HepG2 (cell line): ENCODE data around the gene SYNGAP1. TPM values are rescaled to one million over a fixed set of nuclear protein-coding genes. Genes with fewer than 3 reads are reported as not detected.

Experiments used
- NCOA5 ChIP-seq: sonication (generic); formaldehyde crosslinking; IDR thresholded peaks from 2 replicates; pipeline ENCODE4 v1.4.0; 2020; ENCODE audit warnings: missing genetic modification reagents
- NPAS2 ChIP-seq: sonication (generic); formaldehyde crosslinking; IDR thresholded peaks from 2 replicates; pipeline ENCODE4 v1.8.0; 2022; ENCODE audit warnings: mild to moderate bottlenecking, missing genetic modification reagents, borderline replicate concordance
- PHF5A ChIP-seq: IDR thresholded peaks from one replicate; pipeline ENCODE4 v1.6.1; 2018; ENCODE audit warnings: low read depth, missing genetic modification reagents; ENCODE audit not compliant: unreplicated experiment
- TSC22D2 ChIP-seq: sonication (generic); formaldehyde crosslinking; IDR thresholded peaks from 2 replicates; pipeline ENCODE4 v1.5.1; 2020; ENCODE audit warnings: missing genetic modification reagents, mild to moderate bottlenecking, borderline replicate concordance
- ZBTB2 ChIP-seq: sonication (generic); formaldehyde crosslinking; IDR thresholded peaks from 2 replicates; pipeline ENCODE4 v1.8.0; 2022; ENCODE audit warnings: low read depth, missing genetic modification reagents
- ZBTB21 ChIP-seq: sonication (generic); formaldehyde crosslinking; IDR thresholded peaks from 2 replicates; pipeline ENCODE4 v1.4.0; 2020; ENCODE audit warnings: missing genetic modification reagents
- ZNF235 ChIP-seq: sonication (generic); formaldehyde crosslinking; IDR thresholded peaks from 2 replicates; pipeline ENCODE4 v1.8.1; 2023; ENCODE audit warnings: mild to moderate bottlenecking, missing genetic modification reagents, borderline replicate concordance
- ZNF343 ChIP-seq: sonication (generic); formaldehyde crosslinking; IDR thresholded peaks from 2 replicates; pipeline ENCODE4 v1.4.0; 2020; ENCODE audit warnings: mild to moderate bottlenecking, missing genetic modification reagents
- ZNF547 ChIP-seq: sonication (generic); formaldehyde crosslinking; IDR thresholded peaks from 2 replicates; pipeline ENCODE4 v1.5.1; 2020; ENCODE audit warnings: mild to moderate bottlenecking, missing genetic modification reagents
- ZNF674 ChIP-seq: sonication (generic); formaldehyde crosslinking; IDR thresholded peaks from 2 replicates; pipeline ENCODE4 v1.5.0; 2020; ENCODE audit warnings: low read depth, mild to moderate bottlenecking, missing genetic modification reagents
- ZNF7 ChIP-seq: IDR thresholded peaks from 2 replicates; pipeline ENCODE4 v1.6.1; 2016; ENCODE audit warnings: missing biosample characterization, missing genetic modification reagents
- ZNF777 ChIP-seq: sonication (generic); formaldehyde crosslinking; IDR thresholded peaks from 2 replicates; pipeline ENCODE4 v1.4.0; 2020; ENCODE audit warnings: missing genetic modification reagents
- ZNF816 ChIP-seq: sonication (generic); formaldehyde crosslinking; IDR thresholded peaks from 2 replicates; pipeline ENCODE4 v1.8.0; 2022; ENCODE audit warnings: missing genetic modification reagents, mild to moderate bottlenecking, borderline replicate concordance
- polyA plus RNA-seq, 8 experiments: library from polyadenylated mRNA; depleted of rRNA in 3 of 8; stranded (reverse) in 7 of 8; unstranded in 1 of 8; fragments of >200 nt; fragmentation: Illumina TruSeq in 4 of 8; extraction: Trizol in 4 of 8; gene quantifications; 2 replicates each; pipeline versions ENCODE4 v1.2.1 to v1.2.3, GENCODE V29; 2011 to 2016; ENCODE audit warnings: low read depth in 4 of 8, missing spikeins in 1 of 8, mixed read lengths in 1 of 8; ENCODE audit not compliant: insufficient read depth in 1 of 8
- total RNA-seq, 5 experiments: library from RNA; depleted of rRNA; stranded (reverse); fragments of >200 nt; fragmentation: Illumina TruSeq; extraction: Trizol; gene quantifications; 2 replicates each; pipeline ENCODE4 v1.2.3, GENCODE V29; 2016; ENCODE audit warnings: low read depth in 1 of 5
- TF ChIP-seq, protein P1 (sequence below): sonication (generic); formaldehyde crosslinking; IDR thresholded peaks from 2 replicates; pipeline ENCODE4 v1.4.0; 2020; ENCODE audit warnings: missing genetic modification reagents
- TF ChIP-seq, protein P2 (sequence below): sonication (generic); formaldehyde crosslinking; IDR thresholded peaks from 2 replicates; pipeline ENCODE4 v1.8.0; 2022; ENCODE audit warnings: mild to moderate bottlenecking, missing genetic modification reagents; ENCODE audit not compliant: insufficient replicate concordance
- TF ChIP-seq, protein P3 (sequence below): sonication (generic); formaldehyde crosslinking; IDR thresholded peaks from 2 replicates; pipeline ENCODE4 v1.4.0; 2020; ENCODE audit warnings: mild to moderate bottlenecking, low read depth, missing genetic modification reagents
- TF ChIP-seq, protein P4 (sequence below): sonication (generic); formaldehyde crosslinking; IDR thresholded peaks from 2 replicates; pipeline ENCODE4 v1.5.1; 2020; ENCODE audit warnings: mild to moderate bottlenecking, moderate library complexity, missing genetic modification reagents

Gene SYNGAP1
- total and polyA plus RNA-seq, 2 of the 13 experiments (the other 11 are each of a cell fraction or from before 2014, with no cell fraction given), result 0.75 to 1.1 TPM

DNA sequence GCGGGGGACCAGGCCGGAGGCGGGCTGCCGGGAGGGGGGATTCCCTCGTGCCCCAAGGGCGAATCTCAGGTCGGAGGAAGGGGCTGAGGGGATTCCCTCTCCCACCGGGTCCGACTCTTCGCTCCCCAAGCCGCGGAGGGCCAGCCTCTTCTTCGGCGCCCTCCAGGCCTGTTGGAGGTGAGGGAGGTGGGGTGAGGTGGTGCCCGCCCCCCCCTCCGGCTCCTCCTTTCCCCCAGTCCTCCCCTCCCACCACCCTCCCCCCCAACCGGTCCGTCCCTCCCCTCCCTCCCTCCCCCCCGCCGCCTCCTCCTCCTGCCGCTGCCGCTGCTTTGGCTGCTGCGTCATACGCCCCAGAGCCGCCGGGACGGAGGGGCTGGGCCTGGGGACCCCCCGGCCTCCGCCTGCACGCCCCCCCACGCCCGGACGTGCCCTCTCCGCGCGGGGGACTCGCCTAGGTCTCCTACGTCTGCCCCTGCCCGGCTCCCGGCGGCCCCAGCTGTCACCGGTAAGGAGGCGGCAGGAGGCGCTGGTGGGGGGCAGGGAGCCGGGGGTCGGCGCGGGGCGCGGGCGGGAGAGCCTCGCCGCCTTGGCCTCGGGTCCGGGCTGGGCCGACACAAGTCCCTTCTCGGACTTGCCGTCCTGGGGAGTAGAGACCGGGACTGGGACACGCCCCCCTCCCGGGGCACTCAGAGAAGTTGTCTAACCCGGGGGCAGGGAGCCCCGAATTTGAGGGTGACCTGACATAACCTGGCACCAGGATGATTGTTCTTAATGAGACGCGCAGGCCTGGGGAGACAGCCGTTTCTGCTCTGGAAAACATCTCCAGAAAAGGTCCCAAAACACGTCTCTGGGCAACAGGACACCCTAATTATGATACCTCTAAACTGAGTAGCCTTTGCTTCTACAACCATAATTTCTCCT is 8.9 kb upstream of the SYNGAP1 start, which contains the start of gene PHF1 (continued):
- TF ChIP-seq, protein P1, sequence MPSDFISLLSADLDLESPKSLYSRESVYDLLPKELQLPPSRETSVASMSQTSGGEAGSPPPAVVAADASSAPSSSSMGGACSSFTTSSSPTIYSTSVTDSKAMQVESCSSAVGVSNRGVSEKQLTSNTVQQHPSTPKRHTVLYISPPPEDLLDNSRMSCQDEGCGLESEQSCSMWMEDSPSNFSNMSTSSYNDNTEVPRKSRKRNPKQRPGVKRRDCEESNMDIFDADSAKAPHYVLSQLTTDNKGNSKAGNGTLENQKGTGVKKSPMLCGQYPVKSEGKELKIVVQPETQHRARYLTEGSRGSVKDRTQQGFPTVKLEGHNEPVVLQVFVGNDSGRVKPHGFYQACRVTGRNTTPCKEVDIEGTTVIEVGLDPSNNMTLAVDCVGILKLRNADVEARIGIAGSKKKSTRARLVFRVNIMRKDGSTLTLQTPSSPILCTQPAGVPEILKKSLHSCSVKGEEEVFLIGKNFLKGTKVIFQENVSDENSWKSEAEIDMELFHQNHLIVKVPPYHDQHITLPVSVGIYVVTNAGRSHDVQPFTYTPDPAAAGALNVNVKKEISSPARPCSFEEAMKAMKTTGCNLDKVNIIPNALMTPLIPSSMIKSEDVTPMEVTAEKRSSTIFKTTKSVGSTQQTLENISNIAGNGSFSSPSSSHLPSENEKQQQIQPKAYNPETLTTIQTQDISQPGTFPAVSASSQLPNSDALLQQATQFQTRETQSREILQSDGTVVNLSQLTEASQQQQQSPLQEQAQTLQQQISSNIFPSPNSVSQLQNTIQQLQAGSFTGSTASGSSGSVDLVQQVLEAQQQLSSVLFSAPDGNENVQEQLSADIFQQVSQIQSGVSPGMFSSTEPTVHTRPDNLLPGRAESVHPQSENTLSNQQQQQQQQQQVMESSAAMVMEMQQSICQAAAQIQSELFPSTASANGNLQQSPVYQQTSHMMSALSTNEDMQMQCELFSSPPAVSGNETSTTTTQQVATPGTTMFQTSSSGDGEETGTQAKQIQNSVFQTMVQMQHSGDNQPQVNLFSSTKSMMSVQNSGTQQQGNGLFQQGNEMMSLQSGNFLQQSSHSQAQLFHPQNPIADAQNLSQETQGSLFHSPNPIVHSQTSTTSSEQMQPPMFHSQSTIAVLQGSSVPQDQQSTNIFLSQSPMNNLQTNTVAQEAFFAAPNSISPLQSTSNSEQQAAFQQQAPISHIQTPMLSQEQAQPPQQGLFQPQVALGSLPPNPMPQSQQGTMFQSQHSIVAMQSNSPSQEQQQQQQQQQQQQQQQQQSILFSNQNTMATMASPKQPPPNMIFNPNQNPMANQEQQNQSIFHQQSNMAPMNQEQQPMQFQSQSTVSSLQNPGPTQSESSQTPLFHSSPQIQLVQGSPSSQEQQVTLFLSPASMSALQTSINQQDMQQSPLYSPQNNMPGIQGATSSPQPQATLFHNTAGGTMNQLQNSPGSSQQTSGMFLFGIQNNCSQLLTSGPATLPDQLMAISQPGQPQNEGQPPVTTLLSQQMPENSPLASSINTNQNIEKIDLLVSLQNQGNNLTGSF, result no peak
- peak; percentile 7; the same call in 1 of the 2 replicates for TF ChIP-seq ZNF235 (CRISPR knock-in tag)
- no peak for TF ChIP-seq ZNF777
- 0 out of 2 replicates have a peak, but pooled peaks have one; percentile 46 for TF ChIP-seq ZNF816 (CRISPR knock-in tag)
- TF ChIP-seq TSC22D2, result peak; percentile 6; the same call in 1 of the 2 replicates
- TF ChIP-seq, protein P2, sequence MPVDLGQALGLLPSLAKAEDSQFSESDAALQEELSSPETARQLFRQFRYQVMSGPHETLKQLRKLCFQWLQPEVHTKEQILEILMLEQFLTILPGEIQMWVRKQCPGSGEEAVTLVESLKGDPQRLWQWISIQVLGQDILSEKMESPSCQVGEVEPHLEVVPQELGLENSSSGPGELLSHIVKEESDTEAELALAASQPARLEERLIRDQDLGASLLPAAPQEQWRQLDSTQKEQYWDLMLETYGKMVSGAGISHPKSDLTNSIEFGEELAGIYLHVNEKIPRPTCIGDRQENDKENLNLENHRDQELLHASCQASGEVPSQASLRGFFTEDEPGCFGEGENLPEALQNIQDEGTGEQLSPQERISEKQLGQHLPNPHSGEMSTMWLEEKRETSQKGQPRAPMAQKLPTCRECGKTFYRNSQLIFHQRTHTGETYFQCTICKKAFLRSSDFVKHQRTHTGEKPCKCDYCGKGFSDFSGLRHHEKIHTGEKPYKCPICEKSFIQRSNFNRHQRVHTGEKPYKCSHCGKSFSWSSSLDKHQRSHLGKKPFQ (CRISPR knock-in tag), result peak; percentile 82
- no peak for TF ChIP-seq ZNF343
- TF ChIP-seq ZNF674 (CRISPR knock-in tag), result no peak
- TF ChIP-seq NPAS2 (CRISPR knock-in tag), result no peak
- no peak for TF ChIP-seq PHF5A (CRISPR knock-in tag)
- TF ChIP-seq, protein P3, sequence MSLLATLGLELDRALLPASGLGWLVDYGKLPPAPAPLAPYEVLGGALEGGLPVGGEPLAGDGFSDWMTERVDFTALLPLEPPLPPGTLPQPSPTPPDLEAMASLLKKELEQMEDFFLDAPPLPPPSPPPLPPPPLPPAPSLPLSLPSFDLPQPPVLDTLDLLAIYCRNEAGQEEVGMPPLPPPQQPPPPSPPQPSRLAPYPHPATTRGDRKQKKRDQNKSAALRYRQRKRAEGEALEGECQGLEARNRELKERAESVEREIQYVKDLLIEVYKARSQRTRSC (CRISPR knock-in tag), result no peak
- no peak for TF ChIP-seq ZBTB21 (CRISPR knock-in tag)
- no peak for TF ChIP-seq ZNF7 (CRISPR knock-in tag)
- TF ChIP-seq ZBTB2 (CRISPR knock-in tag), result peak; percentile 55; the same call in 1 of the 2 replicates
- no peak for TF ChIP-seq ZNF547 (CRISPR knock-in tag)
- TF ChIP-seq, protein P4, sequence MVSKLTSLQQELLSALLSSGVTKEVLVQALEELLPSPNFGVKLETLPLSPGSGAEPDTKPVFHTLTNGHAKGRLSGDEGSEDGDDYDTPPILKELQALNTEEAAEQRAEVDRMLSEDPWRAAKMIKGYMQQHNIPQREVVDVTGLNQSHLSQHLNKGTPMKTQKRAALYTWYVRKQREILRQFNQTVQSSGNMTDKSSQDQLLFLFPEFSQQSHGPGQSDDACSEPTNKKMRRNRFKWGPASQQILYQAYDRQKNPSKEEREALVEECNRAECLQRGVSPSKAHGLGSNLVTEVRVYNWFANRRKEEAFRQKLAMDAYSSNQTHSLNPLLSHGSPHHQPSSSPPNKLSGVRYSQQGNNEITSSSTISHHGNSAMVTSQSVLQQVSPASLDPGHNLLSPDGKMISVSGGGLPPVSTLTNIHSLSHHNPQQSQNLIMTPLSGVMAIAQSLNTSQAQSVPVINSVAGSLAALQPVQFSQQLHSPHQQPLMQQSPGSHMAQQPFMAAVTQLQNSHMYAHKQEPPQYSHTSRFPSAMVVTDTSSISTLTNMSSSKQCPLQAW, result no peak; the same call in 1 of the 2 replicates
- no peak for TF ChIP-seq NCOA5 (CRISPR knock-in tag)
